ENCODE results near the gene LMBR1L. TPM values are rescaled to one million over a fixed set of nuclear protein-coding genes. Genes with fewer than 3 reads are reported as not detected.
"Not testable (repeated sequence)": the region's sequence is repeated elsewhere in the genome, so short reads cannot be mapped to it uniquely, and the experiment has no call there.

The LMBR1L gene
- total RNA-seq, 4 donors from 2014 or later, result 11.1 to 27.2 (median 15.9) TPM

- Histone ChIP-seq H3K9me3 (no peaks in the 10 kb centered on the region), H3K27ac (peak within 1 kb of the TSS; percentile 80 to 84 (median 82)), H3K4me3 (peak within 1 kb of the TSS; percentile 77 to 94 (median 86)), H3K27me3 (no peaks in the 10 kb centered on the region), H3K4me1 (peaks cover 9 to 11% of the 10 kb centered on the region in 2 donors), H3K36me3 (no peaks in the 10 kb centered on the region)
- DNase-seq, result peak; percentile 97 to 98
- TF ChIP-seq CTCF (IDR thresholded peaks at IDR 0.05 in 4 of 5, conservative IDR thresholded peaks at IDR 0.05 in 1 of 5), result peak in 1 of 5 experiments; percentile 9
- peak; percentile 17 to 26 for TF ChIP-seq POLR2A (IDR thresholded peaks at IDR 0.05)
- in situ Hi-C loops (cut with MboI; ENCODE audit: low sequenced_read_pairs in 4 of 4) (loop anchor here in 3 of 4 donors (10.0 kb wide), 3 partner anchors 45 to 165 kb away; partner anchors contain the start of gene LMBR1L (in 2 of the 3)), intact Hi-C loops (cut with DNase I; ENCODE audit: low total_unique reads) (loop anchor here (2.0 kb wide), 2 partner anchors 41 to 61 kb away; partner anchors contain the start of genes LMBR1L and TUBA1B)
- ATAC-seq, result peak; percentile 98 to 99
Observed at GRCh38 chr12:49069507-49070346, 40.9 kb downstream of the LMBR1L start, which contains the start of gene RHEBL1. Gene RHEBL1 (minus strand): TSS chr12:49069979. CDS start chr12:49069785, 194 bp downstream.

- intact Hi-C loops (cut with DNase I; ENCODE audit: low total_unique reads), result loop anchor here (2.0 kb wide), 1 partner anchor 62 kb away; the partner anchor contains the start of gene TUBA1B
- DNase-seq (no peak), ATAC-seq (no peak)
- H3K27ac ChIP-seq, result peak overlapping the region; percentile 80 to 84 (median 82)
- H3K4me3 ChIP-seq, result peak overlapping the region; percentile 77 to 94 (median 86)
- H3K9me3 ChIP-seq, result no peaks in the 10 kb centered on the region
- no peaks in the 10 kb centered on the region for H3K27me3 ChIP-seq
- in situ Hi-C loops (cut with MboI; ENCODE audit: low sequenced_read_pairs in 4 of 4), result loop anchor here in 2 of 4 donors (10.0 kb wide), 2 partner anchors 46 to 166 kb away; partner anchors contain the start of gene LMBR1L (in 2 of the 2)
- TF ChIP-seq CTCF (IDR thresholded peaks at IDR 0.05 in 4 of 5, conservative IDR thresholded peaks at IDR 0.05 in 1 of 5), result no peak
- TF ChIP-seq POLR2A (IDR thresholded peaks at IDR 0.05), result no peak
- no peaks in the 10 kb centered on the region for H3K36me3 ChIP-seq
- H3K4me1 ChIP-seq, result peaks cover 9 to 11% of the 10 kb centered on the region in 2 donors
Observed at GRCh38 chr12:49068879-49069506, 41.7 kb downstream of the LMBR1L start.

DNA sequence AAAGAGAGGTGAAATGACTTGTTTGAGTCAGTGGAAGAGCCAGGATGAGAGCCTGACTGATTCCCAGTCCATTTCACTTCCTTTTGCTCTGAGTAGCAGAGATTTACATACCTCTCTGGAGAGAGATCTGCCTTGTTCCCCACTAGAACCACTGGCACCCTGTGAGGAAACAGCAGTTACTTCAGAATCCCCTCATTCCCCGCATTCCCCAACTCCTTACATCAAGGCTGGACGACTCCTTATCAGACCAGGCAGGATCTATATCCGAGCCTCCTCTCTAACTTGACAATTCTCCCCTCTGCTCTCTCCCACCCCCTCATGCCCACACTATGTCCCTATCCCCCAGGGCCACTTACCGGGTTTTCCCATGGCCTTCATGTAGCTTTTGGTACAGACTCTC lies 44.5 kb downstream of the LMBR1L start:
- Histone ChIP-seq H3K4me1 (peaks cover 14 to 19% of the 10 kb centered on the region in 2 donors), H3K4me3 (no peak overlapping the region), H3K36me3 (no peaks in the 10 kb centered on the region), H3K27me3 (no peaks in the 10 kb centered on the region), H3K27ac (no peak overlapping the region), H3K9me3 (no peaks in the 10 kb centered on the region)
- DNase-seq (no peak), ATAC-seq (no peak)
- intact Hi-C loops (cut with DNase I; ENCODE audit: low total_unique reads), result no loop called here
- TF ChIP-seq CTCF (IDR thresholded peaks at IDR 0.05 in 4 of 5, conservative IDR thresholded peaks at IDR 0.05 in 1 of 5) (no peak), POLR2A (IDR thresholded peaks at IDR 0.05) (no peak)
- in situ Hi-C loops (cut with MboI; ENCODE audit: low sequenced_read_pairs in 4 of 4), result loop anchor here in 2 of 4 donors (10.0 kb wide), 2 partner anchors 49 to 169 kb away; partner anchors contain the start of gene LMBR1L (in 2 of the 2)

- TF ChIP-seq CTCF (IDR thresholded peaks at IDR 0.05 in 4 of 5, conservative IDR thresholded peaks at IDR 0.05 in 1 of 5) (no peak), POLR2A (IDR thresholded peaks at IDR 0.05) (no peak)
- H3K9me3 ChIP-seq, result no peaks in the 10 kb centered on the region
- DNase-seq (no peak), ATAC-seq (no peak)
- H3K27me3 ChIP-seq, result no peaks in the 10 kb centered on the region
- no peak overlapping the region for H3K27ac ChIP-seq
- intact Hi-C loops (cut with DNase I; ENCODE audit: low total_unique reads) (loop anchor here (5.0 kb wide), 1 partner anchor 347 kb away; the partner anchor contains the start of gene CCNT1), in situ Hi-C loops (cut with MboI; ENCODE audit: low sequenced_read_pairs in 4 of 4) (loop anchor here in 2 of 4 donors (10.0 kb wide), 2 partner anchors 50 to 170 kb away; partner anchors contain the start of gene LMBR1L (in 2 of the 2))
- H3K36me3 ChIP-seq, result no peaks in the 10 kb centered on the region
- H3K4me3 ChIP-seq, result no peak overlapping the region
- H3K4me1 ChIP-seq, result peaks cover 10 to 15% of the 10 kb centered on the region in 2 donors
Observed at GRCh38 chr12:49064767-49065152, 45.9 kb downstream of the LMBR1L start.

- ATAC-seq, H3K9me3 ChIP-seq, H3K36me3 ChIP-seq, H3K4me3 ChIP-seq, H3K27me3 ChIP-seq, DNase-seq: not testable (repeated sequence)
- intact Hi-C loops (cut with DNase I; ENCODE audit: low total_unique reads), result loop anchor here (2.0 to 5.0 kb wide), 4 partner anchors 49 to 345 kb away; partner anchors contain the start of genes CCNT1, LMBR1L and TUBA1B
- H3K4me1 ChIP-seq, result peaks cover 26 to 31% of the 10 kb centered on the region in 2 donors
- H3K27ac ChIP-seq, result peak overlapping the region in 3 of 4 donors; percentile 97 to 100 (median 100)
- in situ Hi-C loops (cut with MboI; ENCODE audit: low sequenced_read_pairs in 4 of 4), result loop anchor here in 2 of 4 donors (10.0 kb wide), 2 partner anchors 53 to 173 kb away; partner anchors contain the start of gene LMBR1L (in 2 of the 2)
Observed at GRCh38 chr12:49061916-49062315, 48.7 kb downstream of the LMBR1L start.
